NCI-H2196 (cell line): ENCODE data around the gene CNNM2.
"Not testable (repeated sequence)": the region's sequence is repeated elsewhere in the genome, so short reads cannot be mapped to it uniquely, and the experiment has no call there.

Experiments
- DNase-seq: peaks from one replicate; lab custom pipeline; 2025; ENCODE audit not compliant: unreplicated experiment; lab: John Stamatoyannopoulos, UW

Gene CNNM2

GRCh38 chr10:103021900-103022293 lies 103.8 kb downstream of the CNNM2 start:
- DNase-seq, result no peak

GRCh38 chr10:103025696-103026095 lies 107.6 kb downstream of the CNNM2 start:
- no peak for DNase-seq

- DNase-seq, result no peak
Measured at GRCh38 chr10:103038570-103038969, 120.5 kb downstream of the CNNM2 start.

GRCh38 chr10:103040418-103040817 lies 122.3 kb downstream of the CNNM2 start:
- no peak for DNase-seq

GRCh38 chr10:103041391-103041790 lies 123.3 kb downstream of the CNNM2 start:
- DNase-seq, result no peak

GRCh38 chr10:103042129-103042528 lies 124.0 kb downstream of the CNNM2 start:
- DNase-seq, result peak; percentile 62

GRCh38 chr10:103042908-103043307 lies 124.8 kb downstream of the CNNM2 start:
- no peak for DNase-seq

- DNase-seq, result no peak
Measured at GRCh38 chr10:103044942-103045489, 126.9 kb downstream of the CNNM2 start.

- no peak for DNase-seq
Measured at GRCh38 chr10:103045961-103046360, 127.9 kb downstream of the CNNM2 start.

GRCh38 chr10:103047381-103047780 lies 129.3 kb downstream of the CNNM2 start:
- no peak for DNase-seq

GRCh38 chr10:103049237-103049636 lies 131.1 kb downstream of the CNNM2 start:
- no peak for DNase-seq

- DNase-seq, result peak; percentile 4
Measured at GRCh38 chr10:103053659-103054581, 135.8 kb downstream of the CNNM2 start.

- no peak for DNase-seq
Measured at GRCh38 chr10:103054621-103055020, 136.5 kb downstream of the CNNM2 start.

- no peak for DNase-seq
Measured at GRCh38 chr10:103055105-103055504, 137.0 kb downstream of the CNNM2 start.

- no peak for DNase-seq
Measured at GRCh38 chr10:103058034-103058433, 139.9 kb downstream of the CNNM2 start.

- DNase-seq, result no peak
Measured at GRCh38 chr10:103060575-103060974, 142.5 kb downstream of the CNNM2 start.

GRCh38 chr10:103062854-103063590 lies 144.9 kb downstream of the CNNM2 start:
- DNase-seq, result no peak

GRCh38 chr10:103064956-103065355 lies 146.9 kb downstream of the CNNM2 start:
- no peak for DNase-seq

GRCh38 chr10:103066141-103067098 lies 148.3 kb downstream of the CNNM2 start:
- no peak for DNase-seq

GRCh38 chr10:103067099-103067477 lies 149.0 kb downstream of the CNNM2 start:
- not testable (repeated sequence) for DNase-seq

- DNase-seq, result no peak
Measured at GRCh38 chr10:103067484-103067883, 149.4 kb downstream of the CNNM2 start.
